H1 (cell line): ENCODE results near the gene RNF44. TPM values are rescaled to one million over a fixed set of nuclear protein-coding genes. Genes with fewer than 3 reads are reported as not detected.

Experiments
- CTCF ChIA-PET: fragments of 300-600 bp; sonication (Branson Sonifier 250); formaldehyde crosslinking; loops from one replicate; lab custom pipeline; 2021; ENCODE audit not compliant: partially characterized antibody; lab: Charles Lee
- POLR2A ChIA-PET: fragments of 300-600 bp; sonication (Branson Sonifier 250); formaldehyde crosslinking; loops from one replicate; lab custom pipeline; 2021; ENCODE audit warnings: inconsistent platforms; ENCODE audit not compliant: partially characterized antibody; lab: Charles Lee
- DNase-seq, 2 experiments: peaks; one replicate each; pipeline versions ENCODE4 v3.0.0 to v3.0.0-alpha.2; 2010 to 2022; ENCODE audit warnings: low spot score in 2 of 2, low read depth in 1 of 2, mixed read lengths in 1 of 2
- FAIRE-seq: peaks from 2 replicates; lab custom pipeline; 2011; peaks lifted over from hg19 to GRCh38; lab: Jason Lieb, UNC
- H2AFZ ChIP-seq: 2 replicates; pipeline ENCODE4 v1.8.1; 2012; ENCODE audit warnings: low read length, inconsistent platforms
- H2AK5ac ChIP-seq: 2 replicates; pipeline ENCODE4 v1.6.1; 2013; ENCODE audit warnings: low read depth, low read length
- H2BK120ac ChIP-seq: replicated peaks from 2 replicates; pipeline ENCODE3; 2013; ENCODE audit warnings: low read depth, low read length, inconsistent platforms
- H2BK12ac ChIP-seq: 2 replicates; pipeline ENCODE4 v1.6.1; 2013; ENCODE audit warnings: low read depth, low read length
- H2BK15ac ChIP-seq: 2 replicates; pipeline ENCODE4 v1.6.1; 2013; ENCODE audit warnings: low read length
- H2BK20ac ChIP-seq: 2 replicates; pipeline ENCODE4 v1.6.1; 2013; ENCODE audit warnings: low read length
- H2BK5ac ChIP-seq: 2 replicates; pipeline ENCODE4 v1.6.1; 2013; ENCODE audit warnings: low read depth, low read length
- H3K14ac ChIP-seq: 2 replicates; pipeline ENCODE4 v1.6.1; 2013; ENCODE audit warnings: inconsistent platforms; ENCODE audit not compliant: insufficient read length
- H3K18ac ChIP-seq: 2 replicates; pipeline ENCODE4 v1.6.1; 2013; ENCODE audit warnings: low read length; ENCODE audit errors: extremely low read depth
- H3K23ac ChIP-seq: 2 replicates; pipeline ENCODE4 v1.6.1; 2013; ENCODE audit warnings: inconsistent platforms; ENCODE audit not compliant: insufficient read length
- H3K23me2 ChIP-seq: 2 replicates; pipeline ENCODE4 v1.6.1; 2013; ENCODE audit warnings: low read depth, low read length
- H3K27ac ChIP-seq: 2 replicates; pipeline ENCODE4 v1.6.1; 2011; ENCODE audit warnings: low read depth, low read length, inconsistent platforms
- H3K27me3 ChIP-seq, 4 experiments: replicated peaks in 1 of 4; 1 replicate in 1 of 4; 2 replicates in 3 of 4; pipeline versions ENCODE4 v1.6.1 to v1.8.1; 2011 to 2013; ENCODE audit warnings: low read length in 3 of 4, mild to moderate bottlenecking in 3 of 4, inconsistent platforms in 2 of 4, mixed read lengths in 2 of 4, moderate library complexity in 1 of 4; ENCODE audit not compliant: control insufficient read depth in 3 of 4, insufficient read depth in 3 of 4; ENCODE audit errors: extremely low read depth in 1 of 4
- H3K36me3 ChIP-seq, 4 experiments: 2 replicates each; pipeline versions ENCODE4 v1.6.1 to v1.8.1; 2011 to 2013; ENCODE audit warnings: mild to moderate bottlenecking in 4 of 4, low read length in 3 of 4, moderate library complexity in 2 of 4, control low read depth in 1 of 4, inconsistent platforms in 1 of 4; ENCODE audit not compliant: insufficient read depth in 4 of 4, control insufficient read depth in 2 of 4
- H3K4ac ChIP-seq: replicated peaks from 2 replicates; pipeline ENCODE3; 2013; ENCODE audit warnings: low read length, low read depth, mixed read lengths, inconsistent platforms; ENCODE audit not compliant: insufficient read length
- H3K4me1 ChIP-seq, 4 experiments: replicated peaks in 1 of 4; 1 replicate in 1 of 4; 2 replicates in 3 of 4; pipeline versions ENCODE4 v1.6.1 to v1.8.1; 2011 to 2013; ENCODE audit warnings: low read length in 3 of 4, inconsistent platforms in 2 of 4, mixed read lengths in 1 of 4; ENCODE audit not compliant: insufficient read depth in 4 of 4, control insufficient read depth in 3 of 4
- H3K4me2 ChIP-seq, 2 experiments: 2 replicates each; pipeline versions ENCODE4 v1.6.1 to v1.8.1; 2011 to 2013; ENCODE audit warnings: low read depth in 2 of 2, low read length in 2 of 2, control low read depth in 1 of 2, inconsistent platforms in 1 of 2, mild to moderate bottlenecking in 1 of 2; ENCODE audit not compliant: insufficient read depth in 1 of 2
- H3K4me3 ChIP-seq, 4 experiments: fragments of 200-600, 300-600 bp in 1 of 4; sonication (generic), shearing (Covaris generic), sonication (Bioruptor Twin) in 1 of 4; 2 replicates each; pipeline versions ENCODE4 v1.5.1 to v1.8.1; 2011 to 2016; ENCODE audit warnings: low read length in 4 of 4, low read depth in 3 of 4, control low read depth in 2 of 4, inconsistent platforms in 2 of 4, mild to moderate bottlenecking in 2 of 4, mixed read lengths in 1 of 4, moderate library complexity in 1 of 4; ENCODE audit not compliant: insufficient read depth in 2 of 4; ENCODE audit errors: extremely low read depth in 1 of 4
- H3K56ac ChIP-seq: replicated peaks from 2 replicates; pipeline ENCODE3; 2013; ENCODE audit warnings: low read depth, mild to moderate bottlenecking, mixed read lengths, low read length, inconsistent platforms; ENCODE audit not compliant: insufficient read length
- H3K79me1 ChIP-seq: 2 replicates; pipeline ENCODE4 v1.6.1; 2013; ENCODE audit warnings: low read depth, low read length, control low read depth
- H3K79me2 ChIP-seq, 2 experiments: 2 replicates each; pipeline versions ENCODE4 v1.6.1 to v1.8.1; 2012 to 2013; ENCODE audit warnings: low read length in 2 of 2, mild to moderate bottlenecking in 2 of 2, inconsistent platforms in 1 of 2; ENCODE audit not compliant: insufficient read depth in 2 of 2, control insufficient read depth in 1 of 2
- H3K9ac ChIP-seq, 4 experiments: replicated peaks in 1 of 4; 1 replicate in 1 of 4; 2 replicates in 3 of 4; pipeline versions ENCODE4 v1.6.1 to v1.8.1; 2011 to 2013; ENCODE audit warnings: low read depth in 3 of 4, low read length in 3 of 4, control low read depth in 2 of 4, mild to moderate bottlenecking in 2 of 4, moderate library complexity in 2 of 4, inconsistent platforms in 1 of 4; ENCODE audit errors: extremely low read depth in 1 of 4
- H3K9me3 ChIP-seq, 2 experiments: 2 replicates each; pipeline versions ENCODE4 v1.6.1 to v1.8.1; 2012 to 2013; ENCODE audit warnings: mild to moderate bottlenecking in 2 of 2, moderate library complexity in 2 of 2, control low read depth in 1 of 2, inconsistent platforms in 1 of 2, low read depth in 1 of 2, low read length in 1 of 2, mixed read lengths in 1 of 2; ENCODE audit not compliant: insufficient read depth in 2 of 2
- H4K20me1 ChIP-seq, 2 experiments: replicated peaks in 1 of 2; 2 replicates each; pipeline versions ENCODE3 to v1.8.1; 2011 to 2013; ENCODE audit warnings: inconsistent platforms in 2 of 2, low read length in 2 of 2, mild to moderate bottlenecking in 1 of 2; ENCODE audit not compliant: insufficient read depth in 2 of 2, control insufficient read depth in 1 of 2
- H4K5ac ChIP-seq: 2 replicates; pipeline ENCODE4 v1.6.1; 2013; ENCODE audit warnings: low read length, low read depth, mixed read lengths, inconsistent platforms; ENCODE audit not compliant: insufficient read length
- H4K8ac ChIP-seq: 2 replicates; pipeline ENCODE4 v1.8.0; 2013; ENCODE audit warnings: mild to moderate bottlenecking, moderate library complexity, low read length, inconsistent platforms; ENCODE audit not compliant: insufficient read depth; ENCODE audit errors: extremely low read depth
- H4K91ac ChIP-seq: replicated peaks from 2 replicates; pipeline ENCODE3; 2013; ENCODE audit warnings: low read length, mixed read lengths, inconsistent platforms; ENCODE audit not compliant: insufficient read length
- ATF2 ChIP-seq: IDR thresholded peaks from 2 replicates; pipeline ENCODE4 v1.6.1; 2012; ENCODE audit warnings: low read length, inconsistent platforms
- BCL11A ChIP-seq, 2 experiments: IDR thresholded peaks; one replicate each; pipeline ENCODE4 v1.6.1; 2011; ENCODE audit warnings: low read depth in 2 of 2, low read length in 2 of 2, mild to moderate bottlenecking in 2 of 2
- CBX5 ChIP-seq: fragments of 300-800, 300-1000 bp; sonication (generic); IDR thresholded peaks from 2 replicates; pipeline ENCODE4 v1.7.1; 2016; ENCODE audit warnings: antibody characterized with exemption, low read length, low read depth
- CREB1 ChIP-seq: IDR thresholded peaks from 2 replicates; pipeline ENCODE4 v1.6.1; 2012; ENCODE audit warnings: inconsistent platforms
- JUND ChIP-seq: IDR thresholded peaks from 2 replicates; pipeline ENCODE4 v1.6.1; 2011; ENCODE audit warnings: mild to moderate bottlenecking, improper control_type of control experiment, low read length
- SIN3A ChIP-seq, 2 experiments: IDR thresholded peaks in 1 of 2; conservative IDR thresholded peaks in 1 of 2; 2 replicates each; pipeline ENCODE4 v1.6.1; 2011 to 2012; ENCODE audit warnings: low read length in 2 of 2, improper control_type of control experiment in 1 of 2, low read depth in 1 of 2, mild to moderate bottlenecking in 1 of 2
- SIX5 ChIP-seq: IDR thresholded peaks from 2 replicates; pipeline ENCODE4 v1.6.1; 2011; ENCODE audit warnings: mild to moderate bottlenecking, low read depth, low read length
- SRF ChIP-seq: IDR thresholded peaks from 2 replicates; pipeline ENCODE4 v1.6.1; 2011; ENCODE audit warnings: mild to moderate bottlenecking, low read depth, low read length, moderate library complexity
- SUZ12 ChIP-seq: fragments of 200-600 bp; sonication (generic); IDR thresholded peaks from 2 replicates; pipeline ENCODE4 v1.6.1; 2012; ENCODE audit warnings: mild to moderate bottlenecking, inconsistent platforms, low read length, moderate library complexity, mixed read lengths
- TAF1 ChIP-seq: IDR thresholded peaks from 2 replicates; pipeline ENCODE4 v1.6.1; 2011; ENCODE audit warnings: mild to moderate bottlenecking, low read depth, low read length
- TAF7 ChIP-seq: optimal IDR thresholded peaks from 2 replicates; pipeline ENCODE3; 2011; ENCODE audit warnings: low read depth, mild to moderate bottlenecking, inconsistent platforms, low read length, moderate library complexity, borderline replicate concordance
- TEAD4 ChIP-seq: IDR thresholded peaks from 2 replicates; pipeline ENCODE4 v1.6.1; 2012; ENCODE audit warnings: low read depth, low read length, inconsistent platforms, mixed read lengths
- YY1 ChIP-seq: IDR thresholded peaks from 2 replicates; pipeline ENCODE4 v1.6.1; 2011; ENCODE audit warnings: low read depth, mild to moderate bottlenecking, low read length
- WGBS, 2 experiments: shearing (Covaris generic) in 1 of 2; methylation state at CpG; one replicate each; pipeline versions ENCODE4 v1.1.6 to v1.1.7; 2013 to 2015; ENCODE audit warnings: low lambda C conversion rate in 2 of 2, mixed read lengths in 2 of 2, inconsistent platforms in 1 of 2, low coverage in 1 of 2, missing lambda C conversion rate in 1 of 2; ENCODE audit not compliant: insufficient replicate concordance in 2 of 2, insufficient coverage in 1 of 2, insufficient read length in 1 of 2; ENCODE audit errors: extremely low coverage in 1 of 2, missing lambda C conversion rate in 1 of 2; 5-methylcytosine and 5-hydroxymethylcytosine counted together
- polyA plus RNA-seq, 7 experiments: library from polyadenylated mRNA; depleted of rRNA in 3 of 7; stranded (reverse) in 5 of 7; unstranded in 2 of 7; fragments of >200 nt in 5 of 7; fragments of 200-250 nt in 2 of 7; gene quantifications; 1 replicate in 5 of 7; 2 replicates in 1 of 7; 4 replicates in 1 of 7; pipeline versions ENCODE4 v1.2.1 to v1.2.3, GENCODE V29; 2011 to 2013; ENCODE audit warnings: missing spikeins in 2 of 7, mixed read lengths in 2 of 7
- total RNA-seq: library from RNA; stranded (reverse); fragmentation: NEBNext Ultra II Directional; extraction: Animal tissue kit (Norgen Biotek cat#: 25700); gene quantifications from 2 replicates; pipeline ENCODE4 v1.2.1, GENCODE V29; 2021

RNF44 gene
- total and polyA plus RNA-seq, 2 of the 8 experiments (the other 6 are each of a cell fraction or from before 2014, with no cell fraction given) = 54.7 to 164 TPM

- 0 out of 2 replicates have a peak overlapping the region, but pooled peaks have one; percentile 36 for H2BK15ac ChIP-seq
- peaks cover 10% of the 10 kb centered on the region for H3K79me1 ChIP-seq
- H3K23me2 ChIP-seq = peaks cover 21% of the 10 kb centered on the region
- POLR2A ChIA-PET = interaction anchor here (0.5 to 21.1 kb wide), 12 partner anchors 8 to 286 kb away, joined by 3 to 458 read pairs (median 4); partner anchors contain the start of genes CDHR2, FAF2, HIGD2A and NOP16
- peaks cover 0 to 9% (median 4%) of the 10 kb centered on the region in 4 experiments; a peak in 4 of 8 replicates for H3K36me3 ChIP-seq
- H3K27ac ChIP-seq = no peak overlapping the region
- no peak for FAIRE-seq
- H3K18ac ChIP-seq = no peak overlapping the region
- DNase-seq = no peak
- CTCF ChIA-PET = interaction anchor here (0.9 to 3.1 kb wide), 12 partner anchors 10 to 97 kb away, joined by 3 to 12 read pairs (median 4); partner anchors contain the start of gene CDHR2
- no peak overlapping the region; the same call in 1 of the 2 replicates for H2BK12ac ChIP-seq
- H2BK5ac ChIP-seq = no peak overlapping the region
- no peak overlapping the region for H3K9ac ChIP-seq
- H4K20me1 ChIP-seq = peaks cover 7 to 14% of the 10 kb centered on the region in 2 experiments
- H2AK5ac ChIP-seq = no peak overlapping the region
- peaks cover 25 to 28% of the 10 kb centered on the region in 2 experiments for H3K79me2 ChIP-seq
- peaks cover 13 to 34% (median 32%) of the 10 kb centered on the region in 4 experiments for H3K4me1 ChIP-seq
- H4K91ac ChIP-seq = no peak overlapping the region
- no peaks in the 10 kb centered on the region for H3K9me3 ChIP-seq
- no peaks in the 10 kb centered on the region; a peak in 1 of 7 replicates for H3K27me3 ChIP-seq
- H3K23ac ChIP-seq = no peak overlapping the region
- no peak overlapping the region for H3K4ac ChIP-seq
- no peak overlapping the region for H2BK120ac ChIP-seq
- no peak overlapping the region for H3K4me3 ChIP-seq
- WGBS, 2 experiments = 97% methylated on average over 5 of the region's 5 CpGs; no CpG with 5 or more reads in 1 of the 2 experiments
- H3K56ac ChIP-seq = no peak overlapping the region
- H3K14ac ChIP-seq = no peak overlapping the region
- no peak overlapping the region; a peak in 1 of 4 replicates for H3K4me2 ChIP-seq
- no peak overlapping the region for H2BK20ac ChIP-seq
- no peak overlapping the region for H4K5ac ChIP-seq
- H4K8ac ChIP-seq = no peak overlapping the region; the same call in 1 of the 2 replicates
- H2AFZ ChIP-seq = no peak overlapping the region
- no peak for TF ChIP-seq CREB1
- no peak for TF ChIP-seq SRF
- TF ChIP-seq CBX5 = no peak
- no peak for TF ChIP-seq ATF2
- no peak for TF ChIP-seq BCL11A (IDR thresholded peaks at IDR 0.05; ENCODE audit: low read depth in 2 of 2, low read length in 2 of 2)
- no peak for TF ChIP-seq SIN3A (conservative IDR thresholded peaks at IDR 0.05 in 1 of 2, IDR thresholded peaks at IDR 0.05 in 1 of 2; ENCODE audit: low read depth in 1 of 2, low read length in 2 of 2)
- TF ChIP-seq SUZ12 = no peak
- no peak for TF ChIP-seq SIX5
- TF ChIP-seq TAF7 = no peak
- no peak for TF ChIP-seq TAF1
- TF ChIP-seq YY1 = no peak
- TF ChIP-seq JUND = no peak
- no peak for TF ChIP-seq TEAD4
These were observed 1.8 kb upstream of the RNF44 start for GRCh38 chr5:176538989-176539384.
